Stimulated activated CD8-positive, alpha-beta memory T cell treated with anti-CD3 and anti-CD28 coated beads, Interleukin-2, amount 100 ng/mL, for 1 hour (primary cell): Measurements from ENCODE around the gene BBS9.
"Not testable (repeated sequence)": the region's sequence is repeated elsewhere in the genome, so short reads cannot be mapped to it uniquely, and the experiment has no call there.

ENCODE experiments used
- DNase-seq, 2 donors: peaks; one replicate each; pipeline ENCODE4 v3.0.0-alpha.2; 2020; ENCODE audit warnings: low read depth in 2 of 2

The BBS9 gene

GRCh38 chr7:33494474-33494873, 365.1 kb downstream of the BBS9 start:
- DNase-seq, result no peak

- no peak for DNase-seq
Measured at GRCh38 chr7:33495207-33495606, 365.8 kb downstream of the BBS9 start.

GRCh38 chr7:33497051-33497450, 367.7 kb downstream of the BBS9 start:
- no peak for DNase-seq

- DNase-seq, result no peak
Measured at GRCh38 chr7:33500703-33501701, 371.6 kb downstream of the BBS9 start.

- DNase-seq, result no peak
Measured at GRCh38 chr7:33503014-33503413, 373.6 kb downstream of the BBS9 start.

- DNase-seq, result no peak
Measured at GRCh38 chr7:33503736-33504135, 374.4 kb downstream of the BBS9 start.

GRCh38 chr7:33504266-33504665, 374.9 kb downstream of the BBS9 start:
- DNase-seq, result no peak

- no peak for DNase-seq
Measured at GRCh38 chr7:33509206-33509605, 379.8 kb downstream of the BBS9 start.

- no peak for DNase-seq
Measured at GRCh38 chr7:33511778-33512177, 382.4 kb downstream of the BBS9 start.

GRCh38 chr7:33516568-33516967, 387.2 kb downstream of the BBS9 start:
- no peak for DNase-seq

GRCh38 chr7:33517191-33517590, 387.8 kb downstream of the BBS9 start:
- no peak for DNase-seq

- not testable (repeated sequence) for DNase-seq
Measured at GRCh38 chr7:33527008-33527407, 397.6 kb downstream of the BBS9 start.

- DNase-seq, result not testable (repeated sequence)
Measured at GRCh38 chr7:33527613-33528012, 398.2 kb downstream of the BBS9 start.

- no peak for DNase-seq
Measured at GRCh38 chr7:33529070-33529469, 399.7 kb downstream of the BBS9 start.

- DNase-seq, result no peak
Measured at GRCh38 chr7:33530664-33531063, 401.3 kb downstream of the BBS9 start.

GRCh38 chr7:33531888-33532287, 402.5 kb downstream of the BBS9 start:
- no peak for DNase-seq

GRCh38 chr7:33534833-33535232, 405.5 kb downstream of the BBS9 start:
- no peak for DNase-seq

- DNase-seq, result no peak
Measured at GRCh38 chr7:33535989-33536388, 406.6 kb downstream of the BBS9 start.

- no peak for DNase-seq
Measured at GRCh38 chr7:33536398-33537103, 407.2 kb downstream of the BBS9 start.

GRCh38 chr7:33537104-33537477, 407.7 kb downstream of the BBS9 start:
- DNase-seq, result no peak

- no peak for DNase-seq
Measured at GRCh38 chr7:33539198-33539597, 409.8 kb downstream of the BBS9 start.

GRCh38 chr7:33539659-33540400, 410.5 kb downstream of the BBS9 start:
- no peak for DNase-seq
